Measurements from ENCODE around the gene PPP1R11.

DNA sequence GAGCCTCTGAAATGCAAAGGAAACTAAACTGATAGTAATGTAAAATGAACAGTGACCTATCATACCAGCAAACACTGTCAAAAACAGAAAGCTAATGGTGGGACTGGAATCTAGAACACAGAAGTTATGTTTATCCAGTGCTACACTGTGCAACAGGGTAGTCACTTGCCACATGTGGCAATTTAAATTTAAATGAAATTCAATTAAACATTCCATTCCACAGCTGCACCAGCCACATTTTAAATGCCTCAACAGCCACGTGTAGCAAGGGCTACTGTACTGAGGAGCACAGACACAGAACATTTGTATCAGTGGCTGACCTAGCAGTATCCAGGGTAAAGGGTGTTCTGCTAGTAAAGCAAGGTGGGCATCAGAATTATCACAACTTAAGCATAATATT, 11.5 kb upstream of the PPP1R11 start:
- TF ChIP-seq, protein P1, sequence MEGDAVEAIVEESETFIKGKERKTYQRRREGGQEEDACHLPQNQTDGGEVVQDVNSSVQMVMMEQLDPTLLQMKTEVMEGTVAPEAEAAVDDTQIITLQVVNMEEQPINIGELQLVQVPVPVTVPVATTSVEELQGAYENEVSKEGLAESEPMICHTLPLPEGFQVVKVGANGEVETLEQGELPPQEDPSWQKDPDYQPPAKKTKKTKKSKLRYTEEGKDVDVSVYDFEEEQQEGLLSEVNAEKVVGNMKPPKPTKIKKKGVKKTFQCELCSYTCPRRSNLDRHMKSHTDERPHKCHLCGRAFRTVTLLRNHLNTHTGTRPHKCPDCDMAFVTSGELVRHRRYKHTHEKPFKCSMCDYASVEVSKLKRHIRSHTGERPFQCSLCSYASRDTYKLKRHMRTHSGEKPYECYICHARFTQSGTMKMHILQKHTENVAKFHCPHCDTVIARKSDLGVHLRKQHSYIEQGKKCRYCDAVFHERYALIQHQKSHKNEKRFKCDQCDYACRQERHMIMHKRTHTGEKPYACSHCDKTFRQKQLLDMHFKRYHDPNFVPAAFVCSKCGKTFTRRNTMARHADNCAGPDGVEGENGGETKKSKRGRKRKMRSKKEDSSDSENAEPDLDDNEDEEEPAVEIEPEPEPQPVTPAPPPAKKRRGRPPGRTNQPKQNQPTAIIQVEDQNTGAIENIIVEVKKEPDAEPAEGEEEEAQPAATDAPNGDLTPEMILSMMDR (IDR thresholded peaks at IDR 0.05), result no peak
- no peak for TF ChIP-seq POLR2A (IDR thresholded peaks at IDR 0.05)
